IPS-18c (cell line): ENCODE measurements around the gene C20orf96.

Source experiments
- H3K4me3 ChIP-seq: 2 replicates; pipeline ENCODE4 v1.7.0; 2013; ENCODE audit warnings: low read depth, mild to moderate bottlenecking, low read length, moderate library complexity; ENCODE audit not compliant: insufficient read depth
- H3K9me3 ChIP-seq: one replicate; pipeline ENCODE4 v1.6.1; 2013; ENCODE audit warnings: mild to moderate bottlenecking, low read length, moderate library complexity; ENCODE audit not compliant: control insufficient read depth, insufficient read depth

The C20orf96 gene

DNA sequence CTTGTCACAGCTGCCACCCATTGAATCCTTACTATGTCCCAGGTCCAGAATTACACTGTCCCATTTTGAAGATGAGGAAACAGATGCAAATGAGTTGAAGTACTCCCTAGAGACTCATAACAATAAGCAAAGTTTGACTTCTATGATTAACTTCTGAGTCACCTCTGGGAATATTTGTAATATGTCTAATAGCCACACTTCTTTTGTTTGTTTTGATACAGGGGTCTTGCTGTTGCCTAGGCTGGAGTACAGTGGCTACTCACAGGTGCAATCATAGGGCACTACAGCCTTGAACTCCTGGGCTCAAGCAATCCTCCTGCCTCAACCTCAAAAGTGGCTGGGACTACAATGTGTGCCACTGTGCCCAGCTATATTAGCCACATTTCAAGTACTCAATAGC, 23.4 kb upstream of the C20orf96 start:
- H3K9me3 ChIP-seq = no peaks in the 10 kb centered on the region
- H3K4me3 ChIP-seq = no peak overlapping the region

DNA sequence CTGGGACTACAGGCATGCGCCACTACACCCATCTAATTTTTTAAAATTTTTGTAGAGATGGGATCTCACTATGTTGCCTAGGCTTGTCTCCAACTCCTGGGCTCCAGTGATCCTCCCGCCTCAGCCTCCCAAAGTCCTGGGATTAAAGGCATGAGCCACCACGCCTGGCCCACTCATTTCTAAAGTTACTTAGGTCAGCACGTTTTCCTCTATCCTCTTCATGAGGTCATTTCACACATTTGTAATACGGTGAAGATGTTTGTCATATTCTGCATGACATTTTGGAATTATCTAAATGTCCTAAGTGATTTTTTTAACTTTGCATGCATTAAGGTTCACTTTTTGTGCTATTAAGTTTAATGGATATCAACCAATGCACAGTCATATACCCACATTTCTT, 22.9 kb upstream of the C20orf96 start:
- no peak overlapping the region for H3K4me3 ChIP-seq
- H3K9me3 ChIP-seq = no peaks in the 10 kb centered on the region

DNA sequence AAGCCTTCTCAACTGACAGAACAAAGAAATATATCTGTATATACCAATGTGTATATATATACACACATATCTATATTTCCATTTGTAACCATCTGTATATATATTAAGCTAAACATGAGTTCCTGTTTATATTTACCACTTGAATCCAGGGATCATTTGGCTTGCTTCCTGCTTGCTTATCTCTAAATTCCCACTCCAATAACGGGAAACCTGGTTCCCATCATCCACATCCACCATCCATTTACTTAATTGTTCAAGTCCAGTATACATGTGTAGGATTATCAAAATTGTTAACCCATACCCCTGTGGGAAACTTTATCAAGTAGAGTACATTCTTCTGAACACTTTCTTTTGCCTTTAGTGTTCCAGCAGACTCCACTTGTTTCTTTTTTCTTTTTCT, 22.3 kb upstream of the C20orf96 start:
- H3K9me3 ChIP-seq = no peaks in the 10 kb centered on the region
- no peak overlapping the region for H3K4me3 ChIP-seq

DNA sequence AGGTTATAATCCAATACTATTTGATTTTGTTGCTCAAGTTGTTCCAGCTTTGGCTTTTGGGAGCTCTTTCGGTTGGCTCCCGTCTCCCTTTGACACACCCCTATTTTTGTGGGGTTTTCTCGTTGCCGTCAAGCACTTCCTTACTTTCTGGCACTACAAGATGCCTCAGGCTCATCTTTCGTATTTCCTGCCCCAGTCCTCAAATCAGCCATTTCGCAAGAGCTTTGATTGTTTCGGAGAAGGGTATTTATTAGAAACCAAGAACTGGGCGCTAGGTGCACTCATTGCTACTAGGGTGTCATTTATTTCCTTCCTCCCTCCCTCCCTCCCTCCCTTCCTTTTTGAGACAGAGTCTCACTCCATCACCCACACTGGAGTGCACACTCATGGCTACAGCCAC, 21.5 kb upstream of the C20orf96 start:
- Histone ChIP-seq H3K9me3 (no peaks in the 10 kb centered on the region), H3K4me3 (no peak overlapping the region)

DNA sequence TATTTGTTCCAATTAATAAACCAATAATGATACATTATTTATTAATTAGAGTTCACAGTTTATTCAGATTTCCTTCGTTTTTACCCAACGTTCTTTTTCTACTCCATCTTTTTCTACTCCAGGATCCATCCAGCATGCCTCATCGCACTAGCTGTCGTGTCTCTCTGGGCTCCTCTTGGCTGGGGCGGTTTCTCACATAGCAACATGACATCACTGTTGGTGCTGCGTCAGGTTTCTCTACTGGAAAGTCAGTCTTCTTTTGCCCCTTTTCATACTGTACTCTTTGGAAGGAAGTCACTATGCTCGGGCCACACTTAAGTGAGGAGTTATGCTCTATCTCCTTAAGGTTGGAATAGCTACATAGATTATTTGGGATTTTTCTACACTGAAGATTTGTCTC, 21.1 kb upstream of the C20orf96 start:
- H3K4me3 ChIP-seq = no peak overlapping the region
- H3K9me3 ChIP-seq = no peaks in the 10 kb centered on the region

DNA sequence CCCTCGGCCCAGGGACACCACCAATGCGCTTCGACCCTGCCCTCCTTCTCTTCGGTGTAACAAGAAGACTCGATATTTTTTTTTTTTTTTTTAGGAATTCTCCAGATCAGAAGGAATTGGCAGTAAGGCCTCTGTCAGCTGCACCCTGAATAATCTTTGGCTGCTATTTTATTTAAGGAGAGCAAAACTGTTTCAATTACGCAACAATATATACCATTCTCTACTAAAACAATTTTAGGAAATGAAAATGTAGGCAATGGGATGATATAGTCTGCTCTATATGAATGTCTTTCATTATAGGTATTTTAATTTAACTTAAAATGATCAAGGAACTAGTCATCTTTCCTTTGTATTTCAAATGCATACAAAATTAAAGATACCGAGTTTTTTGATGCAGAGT, 20.1 kb upstream of the C20orf96 start:
- Histone ChIP-seq H3K4me3 (no peak overlapping the region), H3K9me3 (no peaks in the 10 kb centered on the region)

DNA sequence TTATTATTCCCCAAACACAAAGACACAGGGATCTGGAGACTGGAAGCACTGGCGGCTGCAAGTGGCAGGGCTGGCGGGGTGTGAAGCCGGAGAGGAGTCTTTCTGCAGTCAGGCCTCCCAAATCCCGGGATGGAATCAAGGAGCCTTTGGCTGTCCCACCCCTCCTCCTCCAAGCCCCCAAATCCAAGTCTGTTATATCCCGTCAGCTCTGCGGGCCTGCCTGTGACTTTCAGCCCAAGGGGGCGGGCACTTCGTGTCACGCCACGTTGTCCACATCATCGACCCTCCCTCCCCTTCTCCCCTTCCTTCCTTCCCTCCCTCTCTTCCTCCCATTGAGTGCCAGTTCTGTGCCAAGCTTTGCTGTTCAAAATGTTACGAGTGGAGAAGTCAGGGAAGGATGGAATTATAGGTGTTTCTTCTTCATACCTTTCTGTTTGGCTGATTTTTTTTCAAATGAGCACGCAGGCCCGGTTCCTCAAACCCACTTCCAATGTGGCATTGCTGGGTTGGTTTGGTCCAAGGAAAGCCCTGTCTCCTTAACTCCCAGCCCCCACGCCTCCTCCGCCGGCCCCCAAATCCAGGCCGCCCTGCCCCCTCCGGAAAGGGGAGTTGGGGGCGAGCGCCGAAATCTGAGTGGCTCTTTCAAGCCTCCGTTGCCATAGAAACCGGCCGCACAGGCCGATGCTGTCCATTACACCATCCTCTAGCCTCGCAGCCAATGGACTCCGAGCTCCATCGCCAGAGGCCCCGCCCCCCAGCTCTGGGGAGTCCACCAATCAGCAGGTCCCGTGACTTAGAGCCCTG, 19.5 kb upstream of the C20orf96 start:
- Histone ChIP-seq H3K9me3 (no peaks in the 10 kb centered on the region), H3K4me3 (peak overlapping the region; percentile 62)

DNA sequence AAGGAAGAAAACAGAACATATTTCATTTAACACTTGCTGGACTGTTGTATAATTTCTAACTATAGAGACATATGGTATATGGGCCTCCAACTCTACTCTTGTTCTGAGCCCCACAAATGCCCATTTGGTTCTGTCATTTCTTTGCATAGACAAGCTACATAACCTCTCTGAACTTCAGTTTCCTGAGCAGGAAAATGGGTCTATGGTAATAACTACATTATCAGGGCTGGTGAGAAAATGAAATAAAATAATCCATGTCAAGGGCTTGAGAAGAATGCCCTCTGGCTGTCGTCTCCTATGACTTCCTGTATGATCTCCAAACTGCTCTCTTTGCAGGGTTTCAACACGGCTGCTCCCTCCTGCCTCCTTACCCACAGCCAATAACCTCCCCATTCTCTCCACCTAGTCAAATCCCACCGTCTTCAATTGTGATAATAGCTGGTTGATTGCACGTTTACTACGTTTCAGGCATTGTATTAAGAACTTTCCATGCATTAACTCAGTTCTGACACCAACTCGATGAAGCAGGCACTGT, 18.8 kb upstream of the C20orf96 start:
- Histone ChIP-seq H3K4me3 (peak overlapping the region; percentile 62), H3K9me3 (no peaks in the 10 kb centered on the region)

DNA sequence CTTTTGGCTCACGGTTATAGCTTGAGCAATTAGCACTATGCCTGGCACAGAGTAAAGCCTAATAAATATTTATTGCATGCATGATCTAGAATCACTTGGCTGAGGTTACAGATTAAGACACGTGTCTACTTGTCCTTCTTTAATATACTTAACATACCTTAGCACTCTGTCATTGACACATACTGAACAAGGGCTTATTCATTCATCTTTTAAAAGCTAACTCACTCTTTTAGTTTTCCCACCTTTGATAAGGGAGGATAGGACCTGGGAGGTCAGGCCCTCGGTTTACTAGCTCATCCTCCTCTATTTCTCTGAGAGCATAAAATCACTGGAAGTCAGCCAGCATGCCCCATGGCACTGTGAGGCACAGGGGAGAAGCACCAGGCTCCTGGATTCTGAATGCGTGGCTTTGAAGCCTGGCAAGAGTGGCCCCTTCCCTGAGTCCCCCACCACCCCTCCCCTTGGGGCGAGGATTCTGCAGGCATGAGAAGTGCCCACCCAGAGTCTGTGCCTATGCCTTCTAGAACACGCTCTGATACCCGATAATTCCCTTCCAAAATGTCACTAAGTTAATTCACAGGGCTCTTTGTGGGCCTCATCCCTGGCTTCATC, 18.0 kb upstream of the C20orf96 start:
- Histone ChIP-seq H3K9me3 (no peaks in the 10 kb centered on the region), H3K4me3 (no peak overlapping the region)

DNA sequence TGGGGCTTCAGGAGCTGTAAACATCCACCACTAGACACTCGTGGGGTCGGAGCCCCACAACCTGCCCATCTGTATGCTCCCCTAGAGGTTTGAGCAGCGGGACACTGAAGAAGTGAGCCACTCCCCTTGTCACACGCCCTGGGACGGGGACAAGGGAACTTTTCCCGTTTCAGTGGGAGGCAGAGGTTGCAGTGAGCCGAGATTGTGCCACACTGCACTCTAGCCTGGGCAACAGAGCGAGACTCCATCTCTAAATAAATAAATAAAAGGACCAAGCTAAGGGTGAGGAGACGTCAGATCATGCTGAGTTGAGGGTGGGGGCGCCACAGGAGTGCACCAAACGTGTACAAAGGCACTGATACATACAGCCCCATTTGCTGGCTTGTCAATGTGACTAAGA, 15.2 kb upstream of the C20orf96 start:
- Histone ChIP-seq H3K9me3 (no peaks in the 10 kb centered on the region), H3K4me3 (no peak overlapping the region)

DNA sequence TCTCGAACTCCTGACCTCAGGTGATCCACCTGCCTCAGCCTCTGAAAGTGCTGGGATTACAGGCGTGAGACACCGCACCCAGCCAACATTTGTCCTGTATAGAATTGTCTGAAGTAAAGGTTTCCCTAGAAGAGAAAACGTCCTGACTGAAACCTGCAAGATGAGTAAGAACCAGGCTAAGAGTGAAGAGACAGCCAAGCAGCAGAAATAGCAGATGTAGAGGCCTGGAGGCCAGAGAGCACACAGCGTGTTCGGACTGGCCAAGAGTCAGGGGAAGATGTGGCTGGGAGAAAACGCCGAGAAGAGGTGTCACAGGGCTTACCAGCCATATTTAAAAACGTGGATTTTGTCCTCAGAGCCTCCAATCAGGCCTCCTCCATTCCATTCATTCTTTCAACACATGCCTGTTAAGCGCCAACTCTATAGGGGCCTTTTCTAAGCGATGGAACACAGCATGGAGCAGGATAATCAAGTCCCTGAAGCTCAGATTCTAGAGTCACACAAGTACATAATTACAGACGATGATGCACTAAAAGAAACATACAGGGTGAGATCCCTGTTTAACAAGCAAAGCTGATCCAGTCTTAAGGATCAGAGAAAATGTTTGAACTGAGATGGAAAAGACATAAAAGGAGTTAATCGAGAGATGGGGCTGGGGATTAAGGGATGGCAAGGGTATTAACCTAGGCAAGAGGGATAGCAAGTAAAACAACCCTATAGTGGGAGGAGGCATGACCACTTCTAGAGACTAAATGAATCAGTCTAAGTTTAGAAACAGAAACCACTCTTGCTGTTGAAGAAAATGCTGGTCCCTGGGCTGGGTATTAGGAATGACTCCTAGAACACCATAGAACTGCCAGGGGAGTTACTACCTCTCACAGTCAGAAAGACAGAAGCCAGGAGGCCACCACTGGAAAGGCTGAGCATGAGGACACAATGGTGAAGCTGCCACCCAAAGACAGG, 11.6 kb upstream of the C20orf96 start:
- Histone ChIP-seq H3K9me3 (peaks cover 2% of the 10 kb centered on the region), H3K4me3 (no peak overlapping the region)

DNA sequence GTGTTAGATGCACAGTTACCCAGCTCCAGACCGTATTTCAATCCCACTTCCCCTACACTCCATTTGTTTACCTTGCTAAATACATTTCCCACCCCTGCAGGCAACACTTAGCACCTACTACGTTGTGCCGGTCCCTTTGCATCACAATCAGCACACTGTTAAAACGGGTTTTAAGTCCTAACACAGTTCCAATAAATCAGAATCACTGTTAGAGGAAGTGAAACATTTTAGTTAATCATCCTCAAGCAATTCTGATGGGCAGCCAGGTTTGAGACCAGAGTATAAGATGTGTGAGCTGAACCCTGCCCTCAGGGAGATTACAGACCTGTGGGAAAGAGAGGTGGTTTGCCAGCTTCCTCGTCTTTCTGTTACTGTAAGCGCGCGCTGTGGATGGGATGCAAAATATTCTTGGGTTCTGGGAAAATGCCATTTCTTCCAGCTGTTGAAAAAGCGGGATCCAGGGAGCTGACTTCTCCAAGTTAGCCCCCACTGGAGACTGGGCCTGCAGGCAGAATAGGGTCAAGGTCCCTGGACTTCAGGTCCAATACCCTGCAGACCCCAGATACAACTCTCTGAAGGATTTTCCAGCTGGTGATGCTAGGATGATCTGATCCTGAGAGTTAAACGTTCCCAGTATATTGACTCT, 9.9 kb upstream of the C20orf96 start:
- peak overlapping the region; percentile 75; the same call in 1 of the 2 replicates for H3K4me3 ChIP-seq
- peaks cover 2% of the 10 kb centered on the region for H3K9me3 ChIP-seq

DNA sequence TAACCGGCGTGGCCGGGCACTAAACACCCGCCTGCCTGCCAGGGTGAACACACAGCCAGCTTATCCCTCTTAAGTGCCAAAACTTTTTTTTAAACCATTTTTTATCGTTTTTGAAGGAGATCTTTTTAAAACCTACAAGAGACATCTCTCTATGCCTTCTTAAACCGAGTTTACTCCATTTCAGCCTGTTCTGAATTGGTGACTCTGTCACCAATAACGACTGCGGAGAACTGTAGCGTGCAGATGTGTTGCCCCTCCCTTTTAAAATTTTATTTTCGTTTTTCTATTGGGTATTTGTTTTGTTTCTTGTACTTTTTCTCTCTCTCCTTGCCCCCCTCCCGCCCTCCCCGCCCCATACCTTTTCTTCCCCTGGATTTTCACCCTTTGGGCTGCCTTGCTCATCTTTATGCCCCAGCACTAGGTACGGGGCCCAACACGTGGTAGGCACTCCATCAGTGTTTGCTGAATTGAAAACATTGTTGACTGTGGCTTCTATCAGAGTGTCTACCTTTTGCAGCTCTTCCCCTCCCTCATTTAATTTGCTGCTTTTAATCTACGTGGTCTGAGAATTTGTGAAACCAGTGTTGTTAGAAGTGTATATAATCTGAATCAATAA, 8.3 kb upstream of the C20orf96 start:
- Histone ChIP-seq H3K4me3 (peak overlapping the region; percentile 75), H3K9me3 (peaks cover 2% of the 10 kb centered on the region)

DNA sequence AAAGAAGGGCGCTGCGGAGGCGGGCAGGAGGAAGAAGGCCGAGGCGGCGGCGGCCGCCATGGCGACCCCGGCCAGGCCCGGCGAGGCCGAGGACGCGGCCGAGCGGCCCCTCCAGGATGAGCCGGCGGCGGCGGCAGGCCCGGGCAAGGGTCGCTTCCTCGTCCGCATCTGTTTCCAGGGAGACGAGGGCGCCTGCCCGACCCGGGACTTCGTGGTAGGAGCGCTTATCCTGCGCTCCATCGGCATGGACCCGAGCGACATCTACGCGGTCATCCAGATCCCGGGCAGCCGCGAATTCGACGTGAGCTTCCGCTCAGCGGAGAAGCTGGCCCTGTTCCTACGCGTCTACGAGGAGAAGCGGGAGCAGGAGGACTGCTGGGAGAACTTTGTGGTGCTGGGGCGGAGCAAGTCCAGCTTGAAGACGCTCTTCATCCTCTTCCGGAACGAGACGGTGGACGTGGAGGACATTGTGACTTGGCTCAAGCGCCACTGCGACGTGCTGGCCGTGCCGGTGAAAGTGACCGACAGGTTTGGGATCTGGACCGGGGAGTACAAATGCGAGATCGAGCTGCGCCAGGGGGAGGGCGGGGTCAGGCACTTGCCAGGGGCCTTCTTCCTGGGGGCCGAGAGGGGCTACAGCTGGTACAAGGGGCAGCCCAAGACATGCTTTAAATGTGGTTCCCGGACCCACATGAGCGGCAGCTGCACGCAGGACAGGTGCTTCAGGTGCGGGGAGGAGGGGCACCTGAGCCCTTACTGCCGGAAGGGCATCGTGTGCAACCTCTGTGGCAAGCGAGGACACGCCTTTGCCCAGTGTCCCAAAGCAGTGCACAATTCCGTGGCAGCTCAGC, 7.6 kb upstream of the C20orf96 start:
- H3K4me3 ChIP-seq = peak overlapping the region; percentile 75
- peaks cover 2% of the 10 kb centered on the region for H3K9me3 ChIP-seq

DNA sequence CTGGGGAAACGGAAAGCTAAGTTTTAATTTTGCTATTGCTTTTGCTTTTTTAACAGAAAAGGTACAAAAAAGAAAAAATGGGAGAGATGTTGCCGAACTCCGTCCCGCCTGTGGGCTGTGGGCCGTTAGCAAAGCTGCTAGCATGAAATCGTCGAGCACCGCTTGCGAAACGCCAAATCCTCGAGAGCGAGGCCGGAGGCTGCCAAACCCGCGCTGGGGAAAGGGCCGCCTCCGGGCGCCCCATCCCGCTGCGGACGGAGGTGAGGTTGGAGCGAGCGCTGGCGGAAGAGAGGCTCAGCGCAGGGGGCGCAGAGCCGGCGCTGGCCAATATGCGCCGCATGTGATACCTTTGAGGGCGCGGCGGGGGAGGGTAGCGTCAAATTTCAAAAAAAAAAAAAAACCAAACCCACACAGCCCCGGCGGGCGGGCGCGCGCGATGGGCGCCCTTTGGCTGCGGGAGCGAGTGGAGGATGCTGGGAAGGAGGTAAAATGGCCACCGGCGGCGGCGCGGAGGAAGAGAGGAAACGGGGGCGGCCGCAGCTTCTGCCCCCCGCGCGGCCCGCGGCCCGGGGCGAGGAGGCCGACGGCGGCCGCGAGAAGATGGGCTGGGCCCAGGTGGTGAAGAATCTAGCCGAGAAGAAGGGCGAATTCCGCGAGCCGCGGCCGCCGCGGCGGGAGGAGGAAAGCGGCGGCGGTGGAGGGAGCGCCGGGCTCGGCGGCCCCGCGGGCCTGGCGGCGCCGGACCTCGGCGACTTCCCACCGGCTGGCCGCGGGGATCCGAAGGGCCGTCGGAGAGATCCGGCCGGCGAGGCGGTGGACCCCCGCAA, 6.8 kb upstream of the C20orf96 start, which contains the start of gene ZCCHC3:
ZCCHC3 (plus strand) TSS at position 473 of the 827 bp plus-strand sequence; CDS start at position 490, 17 bp downstream.
- H3K4me3 ChIP-seq = peak within 1 kb of the TSS; percentile 75
- peaks cover 2% of the 10 kb centered on the region for H3K9me3 ChIP-seq
